Mammary epithelial cell (primary cell): Measurements from ENCODE around the gene SLC9C1.

ENCODE experiments used
- CTCF ChIP-seq, 2 donors: IDR thresholded peaks in 1 of 2; conservative IDR thresholded peaks in 1 of 2; 2 replicates each; pipeline ENCODE4 v1.5.1; 2011 to 2012; ENCODE audit warnings: inconsistent platforms in 2 of 2, low read length in 2 of 2, mild to moderate bottlenecking in 2 of 2, control low read depth in 1 of 2, low read depth in 1 of 2; ENCODE audit not compliant: insufficient read depth in 1 of 2; ENCODE audit errors: extremely low read depth in 1 of 2
- EZH2 ChIP-seq: IDR thresholded peaks from 2 replicates; pipeline ENCODE4 v1.6.1; 2012; ENCODE audit warnings: low read length, inconsistent platforms, borderline replicate concordance

DNA sequence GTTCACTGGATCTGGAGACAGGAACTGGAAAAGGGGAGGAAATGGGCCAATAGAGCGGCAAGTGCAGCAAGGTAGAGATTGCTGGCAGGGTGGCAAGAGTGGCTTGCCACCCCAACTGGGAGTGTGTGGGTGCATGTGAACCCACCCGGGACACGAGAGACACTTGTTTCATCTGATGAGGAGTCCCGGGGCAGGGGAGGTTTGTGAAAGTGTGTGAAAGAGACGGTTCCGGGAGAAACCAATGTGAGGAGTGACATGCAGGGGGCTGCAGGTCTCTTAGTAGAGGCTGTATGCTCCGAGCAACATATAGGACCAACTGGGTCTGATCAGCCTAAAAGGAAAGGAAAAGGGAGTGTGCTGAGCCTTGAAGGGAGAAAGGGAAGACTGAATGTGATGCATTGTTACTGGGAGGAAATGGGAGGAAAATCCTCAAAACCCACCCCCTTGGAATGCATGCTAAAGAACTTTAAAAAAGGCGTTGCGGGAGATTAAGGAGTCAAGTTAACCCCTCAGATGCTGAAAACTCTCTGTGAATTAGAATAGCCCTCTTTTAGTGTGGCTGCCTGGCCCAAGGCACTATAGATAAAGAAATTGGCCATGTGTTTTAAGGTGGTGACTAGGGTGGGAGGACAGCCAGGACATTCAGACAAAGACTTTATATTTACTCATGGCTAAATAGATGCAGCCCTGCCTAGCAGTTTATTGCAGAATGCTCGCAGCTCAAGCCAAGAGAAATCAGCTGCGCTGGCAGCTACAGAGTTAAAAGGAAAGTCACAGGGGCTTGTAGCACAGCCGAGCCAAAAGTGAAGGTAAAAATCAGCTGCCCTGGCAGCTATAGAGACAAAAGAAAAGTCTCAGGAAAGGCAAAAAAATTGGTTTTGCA is 9.1 kb upstream of the SLC9C1 start:
- TF ChIP-seq CTCF (conservative IDR thresholded peaks at IDR 0.05 in 1 of 2, IDR thresholded peaks at IDR 0.05 in 1 of 2; ENCODE audit: extremely low read depth in 1 of 2, insufficient read depth in 1 of 2, low read depth in 1 of 2, low read length in 2 of 2) (no peak), EZH2 (no peak)
